ENCODE measurements around the gene ROR1.

Gene ROR1

GRCh38 chr1:63983391-63984256 is 209.8 kb downstream of the ROR1 start:
- DNase-seq = no peak

DNA sequence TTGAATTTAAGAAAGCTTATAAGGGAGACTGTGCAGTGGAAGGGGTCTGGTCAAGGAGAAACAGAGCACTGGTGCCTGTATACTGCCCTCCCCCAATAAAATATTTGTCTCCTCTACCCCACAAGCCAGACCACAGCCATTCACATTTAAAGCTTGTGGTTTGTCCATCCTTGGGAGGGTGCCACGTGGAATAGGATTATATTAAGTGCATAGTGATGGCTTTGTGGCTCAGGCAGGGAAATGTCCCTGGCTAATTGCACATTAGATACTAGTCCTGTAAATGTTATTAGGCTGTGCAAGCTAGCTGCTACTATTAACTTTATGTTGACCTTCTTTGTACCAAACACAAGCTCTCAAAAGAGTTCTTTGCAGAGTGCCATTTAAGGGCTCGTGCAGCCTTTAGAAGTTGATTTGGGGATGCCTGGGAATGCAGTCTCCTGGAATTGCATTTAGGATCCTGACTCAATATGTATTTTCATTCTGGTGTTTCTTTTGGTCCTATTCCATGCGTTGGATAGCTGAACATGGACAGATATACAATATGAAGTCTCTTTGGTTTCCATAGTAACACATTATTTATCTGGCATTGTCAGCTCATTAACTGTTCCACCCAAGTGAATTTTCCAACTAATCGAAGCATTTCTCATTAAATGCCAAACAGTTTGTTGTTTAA is 210.6 kb downstream of the ROR1 start:
- DNase-seq = no peak

- no peak for DNase-seq
Observed at GRCh38 chr1:63984930-63985290, 211.1 kb downstream of the ROR1 start.

- no peak for DNase-seq
Observed at GRCh38 chr1:63987014-63987627, 213.3 kb downstream of the ROR1 start.

DNA sequence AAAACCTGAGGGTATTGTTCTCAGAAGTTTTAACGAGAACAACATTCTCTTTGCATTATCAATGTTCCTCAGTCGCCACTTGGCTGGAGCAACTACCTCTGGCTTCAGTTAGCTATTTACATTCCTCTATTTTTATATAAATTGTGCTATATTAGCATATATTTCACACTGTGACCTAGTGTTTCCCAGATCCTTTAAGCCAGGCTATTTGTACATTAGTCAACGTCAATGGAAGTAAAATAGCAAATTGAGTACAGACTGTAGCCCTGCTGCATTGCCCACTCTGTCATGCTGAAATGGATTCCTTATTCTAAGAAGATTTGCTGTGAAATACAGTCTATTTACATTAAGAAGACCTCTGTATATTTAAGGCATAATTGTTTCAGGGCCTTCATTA is 213.8 kb downstream of the ROR1 start:
- no peak for DNase-seq

GRCh38 chr1:63988941-63989340 is 215.1 kb downstream of the ROR1 start:
- DNase-seq = no peak

DNA sequence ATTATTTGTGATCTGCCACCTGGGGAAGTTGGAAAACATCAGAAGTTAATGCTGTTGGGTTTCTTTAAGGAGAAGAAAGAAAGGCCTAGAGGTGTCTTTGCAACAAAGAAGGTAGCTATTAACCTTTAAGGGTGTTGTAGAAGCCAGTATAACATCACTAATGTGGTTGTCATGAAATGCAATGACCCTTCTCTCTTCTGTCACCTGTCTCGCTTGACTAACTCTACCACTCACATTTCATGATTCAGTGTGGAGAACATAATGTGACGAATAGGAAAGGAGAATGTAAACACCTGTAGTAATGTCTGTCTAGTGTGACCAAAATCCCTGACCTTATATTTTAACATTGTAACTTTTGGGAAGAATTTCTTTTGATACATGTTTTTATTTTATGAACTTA is 217.9 kb downstream of the ROR1 start:
- no peak for DNase-seq

- no peak for DNase-seq
Observed at GRCh38 chr1:64000021-64000420, 226.2 kb downstream of the ROR1 start.

DNA sequence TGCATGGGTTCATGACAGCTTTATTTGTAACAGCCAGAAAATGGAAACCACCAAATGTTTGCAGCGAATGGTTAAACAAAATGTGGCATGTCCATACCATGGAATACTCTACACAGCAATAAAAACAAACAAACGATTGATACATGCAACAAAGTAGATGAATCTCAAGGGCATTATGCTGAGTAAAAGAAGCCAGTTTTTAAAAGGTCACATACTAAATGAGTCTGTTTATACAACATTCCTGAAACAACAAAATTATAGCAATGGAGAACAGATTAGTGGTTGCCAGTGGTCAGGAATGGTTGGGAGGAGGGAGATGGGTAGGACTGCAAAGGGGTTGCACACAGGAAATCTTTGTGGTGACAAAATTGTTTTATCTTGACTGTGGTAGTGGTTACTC is 227.2 kb downstream of the ROR1 start:
- no peak for DNase-seq

DNA sequence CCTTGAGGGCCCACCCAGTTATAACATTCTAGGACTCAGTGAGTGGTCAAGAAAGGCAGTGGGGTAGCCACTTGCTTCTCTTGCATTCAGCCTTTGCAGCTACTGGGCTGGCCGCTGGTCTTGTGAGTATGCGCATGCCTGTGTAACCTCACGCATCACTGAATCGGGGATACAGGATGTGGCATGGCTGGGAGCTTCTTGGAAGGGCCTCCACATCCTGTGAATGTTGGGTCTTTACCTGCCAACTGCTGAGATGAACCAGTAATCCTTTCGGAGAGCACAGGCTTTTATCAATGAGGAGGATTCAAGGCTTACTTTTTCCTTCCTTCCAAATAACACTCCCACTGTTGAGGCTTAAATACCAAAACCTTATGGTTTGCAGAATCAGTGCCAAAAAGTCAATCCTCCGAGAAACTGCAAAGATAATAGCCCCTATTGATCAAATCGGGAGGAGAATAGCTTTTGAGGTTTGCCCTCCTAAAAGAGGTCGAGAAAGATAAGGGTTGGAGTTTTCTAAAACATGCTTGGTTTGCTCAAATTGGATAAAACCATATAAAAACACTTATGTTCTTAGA is 230.7 kb downstream of the ROR1 start:
- DNase-seq = no peak

- DNase-seq = no peak
Observed at GRCh38 chr1:64005801-64006200, 232.0 kb downstream of the ROR1 start.

- no peak for DNase-seq
Observed at GRCh38 chr1:64006276-64007051, 232.6 kb downstream of the ROR1 start.

- DNase-seq = no peak
Observed at GRCh38 chr1:64010316-64010715, 236.5 kb downstream of the ROR1 start.

- DNase-seq = no peak
Observed at GRCh38 chr1:64013395-64013794, 239.6 kb downstream of the ROR1 start.

DNA sequence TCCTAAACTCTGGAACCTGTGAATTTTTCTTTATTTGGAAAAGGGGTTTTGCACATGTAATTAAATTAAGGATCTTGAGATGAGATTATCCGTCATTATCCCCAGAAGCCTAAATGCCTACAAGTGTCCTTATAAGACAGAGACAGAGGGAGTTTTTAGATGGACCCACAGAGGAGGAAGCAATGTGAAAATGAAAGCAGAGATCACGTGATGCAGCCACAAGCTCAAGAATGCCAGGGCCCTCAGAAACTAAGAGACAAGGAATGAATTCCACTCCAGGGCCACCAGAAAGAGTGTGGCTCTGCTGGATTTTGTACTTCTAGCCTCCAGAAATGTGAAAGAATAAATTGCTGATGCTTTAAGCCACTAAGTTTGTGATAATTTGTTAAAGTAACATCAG is 246.0 kb downstream of the ROR1 start:
- no peak for DNase-seq

GRCh38 chr1:64021066-64021465 is 247.2 kb downstream of the ROR1 start:
- no peak for DNase-seq

GRCh38 chr1:64025051-64025450 is 251.2 kb downstream of the ROR1 start:
- DNase-seq = no peak

GRCh38 chr1:64029037-64029436 is 255.2 kb downstream of the ROR1 start:
- DNase-seq = no peak

GRCh38 chr1:64030411-64030810 is 256.6 kb downstream of the ROR1 start:
- no peak for DNase-seq

GRCh38 chr1:64031236-64031635 is 257.4 kb downstream of the ROR1 start:
- no peak for DNase-seq

DNA sequence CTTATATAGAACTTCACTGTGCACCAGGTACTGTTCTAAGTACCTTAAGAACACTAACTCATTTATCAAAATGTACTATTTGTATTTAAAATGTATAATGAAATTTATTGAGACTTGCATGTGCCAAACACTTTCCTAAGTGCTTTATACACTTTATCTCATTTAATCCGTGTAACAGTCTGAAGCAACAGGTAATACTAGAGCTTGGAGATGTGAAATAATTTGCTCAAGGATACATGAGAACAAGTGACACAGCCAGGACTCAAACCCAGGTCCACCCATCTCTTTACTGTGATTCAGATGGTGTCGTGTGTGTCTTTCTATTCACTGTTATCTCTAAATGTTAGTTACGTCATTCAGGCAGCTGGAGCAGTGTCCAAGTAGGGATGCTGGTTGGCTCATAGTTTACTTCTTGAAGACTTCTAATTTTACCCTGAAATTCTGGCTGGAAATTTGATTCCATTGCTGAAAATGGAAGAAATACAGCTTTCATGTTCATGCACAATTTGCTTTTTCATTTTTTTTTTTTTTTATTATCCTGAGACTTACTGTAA is 259.9 kb downstream of the ROR1 start:
- no peak for DNase-seq

GRCh38 chr1:64036549-64036948 is 262.7 kb downstream of the ROR1 start:
- no peak for DNase-seq

GRCh38 chr1:64038119-64038518 is 264.3 kb downstream of the ROR1 start:
- no peak for DNase-seq
